SK-N-SH (cell line): Measurements from ENCODE around the gene TMEM95. TPM values are rescaled to one million over a fixed set of nuclear protein-coding genes. Genes with fewer than 3 reads are reported as not detected.

ENCODE experiments used
- CTCF ChIA-PET: fragments of 300-600, 350-600 bp; formaldehyde crosslinking; extraction: SDS; loops from one replicate; lab custom pipeline; 2021; lab: Yijun Ruan, JAX
- POLR2A ChIA-PET: fragments of 350-600 bp; sonication (Branson Sonifier 250); formaldehyde crosslinking; extraction: SDS; loops from one replicate; lab custom pipeline; 2020; ENCODE audit warnings: antibody characterized with exemption, inconsistent platforms; lab: Yijun Ruan, JAX
- DNase-seq: peaks from one replicate; pipeline ENCODE4 v3.0.0; 2012
- H2AFZ ChIP-seq: fragments of 200-600 bp; sonication (generic); 2 replicates; pipeline ENCODE4 v1.8.1; 2016; ENCODE audit warnings: antibody characterized with exemption, mild to moderate bottlenecking, low read depth
- H3F3A ChIP-seq: fragments of 200-600 bp; sonication (generic); replicated peaks from 2 replicates; pipeline ENCODE3; 2016; ENCODE audit warnings: antibody characterized with exemption, mild to moderate bottlenecking; ENCODE audit not compliant: insufficient read depth
- H3K27ac ChIP-seq, 2 experiments: fragments of 200-500 bp in 1 of 2; fragments of 200-600 bp in 1 of 2; sonication (Bioruptor generic) in 1 of 2; sonication (generic), shearing (Covaris generic) in 1 of 2; 2 replicates each; pipeline versions ENCODE4 v1.5.1 to v1.6.1; 2014 to 2016; ENCODE audit warnings: low read depth in 2 of 2, inconsistent platforms in 1 of 2, low read length in 1 of 2, mild to moderate bottlenecking in 1 of 2, mixed read lengths in 1 of 2
- H3K27me3 ChIP-seq: fragments of 200-600 bp; sonication (generic), shearing (Covaris generic); 2 replicates; pipeline ENCODE4 v1.6.1; 2016; ENCODE audit warnings: mixed run types; ENCODE audit not compliant: insufficient read depth
- H3K36me3 ChIP-seq, 2 experiments: fragments of 200-500 bp in 1 of 2; fragments of 200-600 bp in 1 of 2; sonication (Bioruptor generic) in 1 of 2; sonication (generic) in 1 of 2; replicated peaks in 1 of 2; 2 replicates each; pipeline versions ENCODE3 to v1.5.1; 2014 to 2016; ENCODE audit warnings: low read length in 1 of 2, mild to moderate bottlenecking in 1 of 2; ENCODE audit not compliant: insufficient read depth in 2 of 2, control insufficient read depth in 1 of 2
- H3K4me1 ChIP-seq, 2 experiments: fragments of 200-500 bp in 1 of 2; fragments of 200-600 bp in 1 of 2; sonication (Bioruptor generic) in 1 of 2; sonication (generic), shearing (Covaris generic) in 1 of 2; 2 replicates each; pipeline versions ENCODE4 v1.5.1 to v1.6.1; 2014 to 2016; ENCODE audit warnings: low read depth in 1 of 2, low read length in 1 of 2, mixed run types in 1 of 2; ENCODE audit not compliant: insufficient read depth in 2 of 2, control insufficient read depth in 1 of 2
- H3K4me2 ChIP-seq: fragments of 200-600 bp; sonication (generic), shearing (Covaris generic); 2 replicates; pipeline ENCODE4 v1.6.1; 2017; ENCODE audit warnings: mixed run types
- H3K4me3 ChIP-seq, 2 experiments: fragments of 200-500 bp in 1 of 2; fragments of 200-600 bp in 1 of 2; sonication (Bioruptor generic) in 1 of 2; sonication (generic), shearing (Covaris generic) in 1 of 2; 2 replicates each; pipeline versions ENCODE4 v1.5.1 to v1.8.1; 2014 to 2016; ENCODE audit warnings: low read depth in 2 of 2, inconsistent platforms in 1 of 2, low read length in 1 of 2, mild to moderate bottlenecking in 1 of 2, mixed read lengths in 1 of 2, moderate library complexity in 1 of 2
- H3K79me2 ChIP-seq: fragments of 200-600 bp; sonication (generic); 2 replicates; pipeline ENCODE4 v1.8.1; 2017; ENCODE audit warnings: mild to moderate bottlenecking; ENCODE audit not compliant: insufficient read depth
- H3K9ac ChIP-seq: fragments of 200-600 bp; sonication (generic); 2 replicates; pipeline ENCODE4 v1.6.1; 2017; ENCODE audit warnings: mixed run types
- H3K9me2 ChIP-seq: fragments of 200-600 bp; sonication (generic); 2 replicates; pipeline ENCODE4 v1.6.1; 2017; ENCODE audit warnings: mixed run types
- H3K9me3 ChIP-seq: fragments of 200-600 bp; sonication (generic); 2 replicates; pipeline ENCODE4 v1.6.1; 2017; ENCODE audit warnings: mixed run types, mild to moderate bottlenecking, moderate library complexity
- H4K20me1 ChIP-seq: fragments of 200-600 bp; sonication (generic); 2 replicates; pipeline ENCODE4 v1.6.1; 2017; ENCODE audit warnings: mild to moderate bottlenecking, mixed run types; ENCODE audit not compliant: insufficient read depth
- ELF1 ChIP-seq: IDR thresholded peaks from 2 replicates; pipeline ENCODE4 v1.4.0; 2012
- EZH2phosphoT487 ChIP-seq: fragments of 200-600 bp; sonication (generic); IDR thresholded peaks from 2 replicates; pipeline ENCODE4 v1.6.1; 2017; ENCODE audit warnings: low read depth, mixed run types, mild to moderate bottlenecking, antibody characterized with exemption, moderate library complexity, borderline replicate concordance
- MAX ChIP-seq: IDR thresholded peaks from 2 replicates; pipeline ENCODE4 v1.4.0; 2012; ENCODE audit warnings: low read depth
- PBX3 ChIP-seq: IDR thresholded peaks from 2 replicates; pipeline ENCODE4; 2012
- RFX5 ChIP-seq: IDR thresholded peaks from 2 replicates; pipeline ENCODE4 v1.6.1; 2012; ENCODE audit warnings: mild to moderate bottlenecking, improper control_type of control experiment, low read length
- SIN3A ChIP-seq: IDR thresholded peaks from 2 replicates; pipeline ENCODE4 v1.6.1; 2012; ENCODE audit warnings: low read depth, mild to moderate bottlenecking, low read length, moderate library complexity, borderline replicate concordance
- TAF1 ChIP-seq: IDR thresholded peaks from 2 replicates; pipeline ENCODE4 v1.6.1; 2012; ENCODE audit warnings: low read depth, mild to moderate bottlenecking, low read length, moderate library complexity, borderline replicate concordance
- USF2 ChIP-seq: fragments of 150-350 bp; IDR thresholded peaks from 2 replicates; pipeline ENCODE4 v1.6.1; 2017; ENCODE audit warnings: antibody characterized with exemption, low read length, low read depth, borderline replicate concordance
- YY1 ChIP-seq: IDR thresholded peaks from 2 replicates; pipeline ENCODE4 v1.4.0; 2012; ENCODE audit warnings: low read depth, mild to moderate bottlenecking
- WGBS: methylation state at CpG from one replicate; pipeline ENCODE4 v1.1.6; 2017; ENCODE audit warnings: low lambda C conversion rate; 5-methylcytosine and 5-hydroxymethylcytosine counted together
- polyA plus RNA-seq, 3 experiments: library from polyadenylated mRNA; depleted of rRNA; stranded (reverse); fragments of >200 nt; gene quantifications; 2 replicates each; pipeline ENCODE4 v1.2.3, GENCODE V29; 2012

TMEM95 gene
- polyA plus RNA-seq, 1 of the 3 experiments (the other 2 are of a cell fraction): not detected

- no peak overlapping the region for H2AFZ ChIP-seq
- no peak overlapping the region for H3K27ac ChIP-seq
- no peak overlapping the region for H3K4me2 ChIP-seq
- peaks cover 18% of the 10 kb centered on the region for H3F3A ChIP-seq
- ChIA-PET CTCF (interaction anchor here (0.8 to 5.6 kb wide), 9 partner anchors 8 to 214 kb away, joined by 3 to 55 read pairs (median 7); partner anchors contain the start of genes ACAP1, DVL2, GABARAP and SENP3), POLR2A (no interaction called here)
- no peak for DNase-seq
- no peaks in the 10 kb centered on the region for H3K36me3 ChIP-seq
- no peaks in the 10 kb centered on the region for H3K9me3 ChIP-seq
- no peak overlapping the region for H3K9ac ChIP-seq
- WGBS: 74% methylated on average over 17 of the region's 18 CpGs
- H3K79me2 ChIP-seq: peaks cover 11% of the 10 kb centered on the region
- no peak for TF ChIP-seq PBX3
- no peak overlapping the region for H3K4me3 ChIP-seq
- H3K27me3 ChIP-seq: peaks cover 10% of the 10 kb centered on the region; the same call in 1 of the 2 replicates
- no peaks in the 10 kb centered on the region; the same call in 1 of the 2 replicates for H4K20me1 ChIP-seq
- no peaks in the 10 kb centered on the region for H3K9me2 ChIP-seq
- H3K4me1 ChIP-seq: peaks cover 6 to 16% of the 10 kb centered on the region in 2 experiments; a peak in 2 of 4 replicates
These were observed 8.0 kb upstream of the TMEM95 start for GRCh38 chr17:7346761-7347614.

GRCh38 chr17:7347630-7348477, 7.1 kb upstream of the TMEM95 start:
- no peak for DNase-seq

More at GRCh38 chr17:7347630-7348477, 7.1 kb upstream of the TMEM95 start:
- H3K4me2 ChIP-seq: no peak overlapping the region
- CTCF ChIA-PET: interaction anchor here (0.8 to 4.8 kb wide), 10 partner anchors 8 to 302 kb away, joined by 3 to 25 read pairs (median 4); partner anchors contain the start of genes NEURL4, SENP3 and SLC2A4
- peaks cover 20% of the 10 kb centered on the region for H3K79me2 ChIP-seq
- H4K20me1 ChIP-seq: no peaks in the 10 kb centered on the region; the same call in 1 of the 2 replicates
- H3K27ac ChIP-seq: no peak overlapping the region
- H3K9me2 ChIP-seq: no peaks in the 10 kb centered on the region
- H3K36me3 ChIP-seq: no peaks in the 10 kb centered on the region
- H3K27me3 ChIP-seq: peaks cover 10% of the 10 kb centered on the region; the same call in 1 of the 2 replicates
- no peak overlapping the region for H2AFZ ChIP-seq
- no peak for TF ChIP-seq YY1
- TF ChIP-seq USF2: no peak
- TF ChIP-seq RFX5: no peak
- no peak for TF ChIP-seq MAX
- TF ChIP-seq SIN3A: no peak
- TF ChIP-seq ELF1: no peak
- TF ChIP-seq PBX3: no peak
- TF ChIP-seq TAF1: no peak
- no peak for TF ChIP-seq EZH2phosphoT487
- H3K4me1 ChIP-seq: peaks cover 8 to 22% of the 10 kb centered on the region in 2 experiments; a peak in 2 of 4 replicates
- no peaks in the 10 kb centered on the region for H3K9me3 ChIP-seq
- POLR2A ChIA-PET: no interaction called here
- H3K4me3 ChIP-seq: no peak overlapping the region
- H3F3A ChIP-seq: peaks cover 18% of the 10 kb centered on the region
- 75% methylated on average over 11 of the region's 19 CpGs for WGBS
- H3K9ac ChIP-seq: no peak overlapping the region
